Common myeloid progenitor, CD34-positive (primary cell): ENCODE results near the gene ABCA6.
"Not testable (repeated sequence)": the region's sequence is repeated elsewhere in the genome, so short reads cannot be mapped to it uniquely, and the experiment has no call there.

Source experiments
- CTCF ChIA-PET: fragments of 350-600 bp; sonication (Branson Sonifier 250); formaldehyde crosslinking; loops from one replicate; lab custom pipeline; 2021; ENCODE audit warnings: antibody characterized with exemption; lab: Charles Lee
- POLR2A ChIA-PET: fragments of 350-600 bp; sonication (Branson Sonifier 250); formaldehyde crosslinking; loops from one replicate; lab custom pipeline; 2021; ENCODE audit warnings: antibody characterized with exemption; lab: Charles Lee
- DNase-seq, 3 donors: peaks; one replicate each; pipeline versions ENCODE4 v3.0.0 to v3.0.0-alpha.2; 2013
- H3K27ac ChIP-seq, 2 experiments: 1 replicate in 1 of 2; 2 replicates in 1 of 2; pipeline ENCODE4 v1.7.0; 2013; ENCODE audit warnings: inconsistent platforms in 2 of 2, low read length in 2 of 2, mild to moderate bottlenecking in 2 of 2, low read depth in 1 of 2, moderate library complexity in 1 of 2; ENCODE audit not compliant: severe bottlenecking in 2 of 2, insufficient read depth in 1 of 2, poor library complexity in 1 of 2
- H3K27me3 ChIP-seq, 5 experiments: replicated peaks in 2 of 5; 1 replicate in 3 of 5; 2 replicates in 2 of 5; pipeline versions ENCODE4 v1.6.1 to v1.7.0; 2013; ENCODE audit warnings: low read length in 4 of 5, mild to moderate bottlenecking in 2 of 5, moderate library complexity in 2 of 5, inconsistent platforms in 1 of 5; ENCODE audit not compliant: insufficient read depth in 5 of 5, control insufficient read depth in 4 of 5
- H3K36me3 ChIP-seq, 4 experiments: 1 replicate in 2 of 4; 2 replicates in 2 of 4; pipeline versions ENCODE4 v1.6.1 to v1.7.0; 2013; ENCODE audit warnings: low read length in 3 of 4, control low read depth in 1 of 4, mild to moderate bottlenecking in 1 of 4; ENCODE audit not compliant: control insufficient read depth in 4 of 4, insufficient read depth in 4 of 4
- H3K4me1 ChIP-seq, 4 experiments: 1 replicate in 3 of 4; 2 replicates in 1 of 4; pipeline versions ENCODE4 v1.6.1 to v1.7.1; 2013; ENCODE audit warnings: low read length in 3 of 4, mild to moderate bottlenecking in 3 of 4, control low read depth in 1 of 4, inconsistent platforms in 1 of 4, moderate library complexity in 1 of 4; ENCODE audit not compliant: control insufficient read depth in 4 of 4, insufficient read depth in 4 of 4; ENCODE audit errors: control extremely low read depth in 1 of 4
- H3K4me3 ChIP-seq, 7 experiments: 1 replicate in 4 of 7; 2 replicates in 3 of 7; pipeline versions ENCODE4 v1.5.1 to v1.7.0; 2013; ENCODE audit warnings: mild to moderate bottlenecking in 7 of 7, low read length in 6 of 7, moderate library complexity in 6 of 7, inconsistent platforms in 2 of 7, low read depth in 2 of 7, control low read depth in 1 of 7; ENCODE audit not compliant: insufficient read depth in 4 of 7, control insufficient read depth in 1 of 7; ENCODE audit errors: extremely low read depth in 1 of 7
- H3K9me3 ChIP-seq, 5 experiments: 1 replicate in 4 of 5; 2 replicates in 1 of 5; pipeline versions ENCODE4 v1.6.1 to v1.7.1; 2013; ENCODE audit warnings: low read length in 4 of 5, mild to moderate bottlenecking in 2 of 5, inconsistent platforms in 1 of 5, low read depth in 1 of 5, moderate library complexity in 1 of 5; ENCODE audit not compliant: control insufficient read depth in 4 of 5, insufficient read depth in 2 of 5; ENCODE audit errors: control extremely low read depth in 1 of 5
- WGBS: methylation state at CpG from one replicate; pipeline ENCODE4 v1.1.5; 2013; ENCODE audit not compliant: insufficient coverage; 5-methylcytosine and 5-hydroxymethylcytosine counted together

The ABCA6 gene

DNA sequence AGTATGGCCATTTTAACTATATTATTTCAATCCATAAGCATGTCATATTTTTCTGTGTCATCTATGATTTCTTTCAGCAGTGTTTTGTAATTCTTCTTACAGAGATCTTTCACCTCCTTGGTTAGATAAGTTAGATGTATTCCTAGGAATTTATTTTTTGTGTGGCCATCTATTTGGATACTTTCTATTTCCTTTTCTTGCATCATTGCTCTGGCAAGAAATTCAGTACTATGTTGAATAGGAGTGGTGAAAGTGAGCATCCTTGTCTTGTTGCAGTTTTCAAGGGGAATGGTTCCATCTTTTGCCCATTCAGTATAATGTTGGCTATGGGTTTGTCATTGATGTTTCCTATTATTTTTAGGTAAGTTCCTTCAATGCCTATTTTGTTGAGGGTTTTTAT lies 65.9 kb downstream of the ABCA6 start:
- Histone ChIP-seq H3K27me3 (no peaks in the 10 kb centered on the region), H3K27ac (no peak overlapping the region), H3K4me1 (peaks cover 0 to 5% (median 2%) of the 10 kb centered on the region in 4 experiments), H3K36me3 (no peaks in the 10 kb centered on the region), H3K4me3 (no peak overlapping the region), H3K9me3 (peaks cover 0 to 6% (median 0%) of the 10 kb centered on the region in 5 experiments)
- no peak for DNase-seq
- ChIA-PET POLR2A (no interaction called here), CTCF (no interaction called here)

DNA sequence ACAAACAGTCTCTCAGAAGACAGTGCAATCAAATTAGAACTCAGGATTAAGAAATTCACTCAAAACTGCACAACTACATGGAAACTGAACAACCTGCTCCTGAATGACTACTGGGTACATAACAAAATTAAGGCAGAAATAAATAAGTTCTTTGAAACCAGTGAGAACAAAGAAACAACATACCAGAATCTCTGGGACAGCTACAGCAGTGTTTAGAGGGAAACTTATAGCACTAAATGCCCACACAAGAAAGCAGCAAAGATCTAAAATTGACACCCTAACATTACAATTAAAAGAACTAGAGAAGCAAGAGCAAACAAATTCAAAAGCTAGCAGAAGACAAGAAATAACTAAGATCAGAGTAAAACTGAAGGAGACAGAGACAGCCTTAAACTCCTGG lies 68.3 kb downstream of the ABCA6 start:
- POLR2A ChIA-PET, H3K27ac ChIP-seq, H3K36me3 ChIP-seq, DNase-seq, CTCF ChIA-PET, H3K27me3 ChIP-seq, H3K4me3 ChIP-seq, H3K9me3 ChIP-seq: not testable (repeated sequence)
- peaks cover 4 to 15% (median 7%) of the 10 kb centered on the region in 4 experiments for H3K4me1 ChIP-seq

DNA sequence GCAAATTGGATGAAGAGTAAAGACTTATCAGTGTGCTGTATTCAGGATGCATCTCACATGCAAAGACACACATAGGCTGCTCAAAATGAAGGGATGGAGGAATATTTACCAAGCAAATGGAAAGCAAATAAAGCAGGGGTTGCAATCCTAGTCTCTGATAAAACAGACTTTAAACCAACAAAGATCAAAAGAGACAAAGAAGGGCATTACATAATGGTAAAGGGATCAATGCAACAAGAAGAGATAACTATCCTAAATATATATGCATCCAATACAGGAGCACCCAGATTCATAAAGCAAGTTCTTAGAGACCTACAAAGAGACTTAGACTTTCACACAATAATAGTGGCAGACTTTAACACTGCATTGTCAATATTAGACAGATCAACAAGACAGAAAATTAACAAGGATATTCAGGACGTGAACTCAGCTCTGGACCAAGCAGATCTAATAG lies 68.9 kb downstream of the ABCA6 start:
- H3K9me3 ChIP-seq, H3K36me3 ChIP-seq, H3K27ac ChIP-seq, H3K4me3 ChIP-seq, DNase-seq, H3K27me3 ChIP-seq, POLR2A ChIA-PET, CTCF ChIA-PET: not testable (repeated sequence)
- peaks cover 6 to 20% (median 9%) of the 10 kb centered on the region in 4 experiments for H3K4me1 ChIP-seq
- 100% methylated on average over 1 of the region's 1 CpG for WGBS

DNA sequence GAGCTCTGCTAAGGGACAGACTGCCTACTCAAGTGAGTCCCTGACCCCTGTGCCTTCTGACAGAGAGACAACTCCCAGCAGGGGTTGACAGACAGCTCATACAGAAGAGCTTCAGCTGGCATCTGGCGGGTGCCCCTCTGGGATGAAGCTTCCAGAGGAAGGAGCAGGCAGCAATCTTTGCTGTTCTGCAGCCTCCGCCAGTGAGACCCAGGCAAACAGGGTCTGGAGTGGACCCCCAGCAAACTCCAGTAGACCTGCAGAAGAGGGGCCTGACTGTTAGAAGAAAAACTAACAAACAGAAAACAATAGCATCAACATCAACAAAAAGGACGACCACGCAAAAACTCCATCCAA lies 70.5 kb downstream of the ABCA6 start:
- POLR2A ChIA-PET, DNase-seq, H3K27me3 ChIP-seq, H3K9me3 ChIP-seq, H3K36me3 ChIP-seq, H3K4me3 ChIP-seq, CTCF ChIA-PET, H3K27ac ChIP-seq: not testable (repeated sequence)
- WGBS, result 84% methylated on average over 2 of the region's 4 CpGs
- peaks cover 6 to 37% (median 21%) of the 10 kb centered on the region in 4 experiments for H3K4me1 ChIP-seq

DNA sequence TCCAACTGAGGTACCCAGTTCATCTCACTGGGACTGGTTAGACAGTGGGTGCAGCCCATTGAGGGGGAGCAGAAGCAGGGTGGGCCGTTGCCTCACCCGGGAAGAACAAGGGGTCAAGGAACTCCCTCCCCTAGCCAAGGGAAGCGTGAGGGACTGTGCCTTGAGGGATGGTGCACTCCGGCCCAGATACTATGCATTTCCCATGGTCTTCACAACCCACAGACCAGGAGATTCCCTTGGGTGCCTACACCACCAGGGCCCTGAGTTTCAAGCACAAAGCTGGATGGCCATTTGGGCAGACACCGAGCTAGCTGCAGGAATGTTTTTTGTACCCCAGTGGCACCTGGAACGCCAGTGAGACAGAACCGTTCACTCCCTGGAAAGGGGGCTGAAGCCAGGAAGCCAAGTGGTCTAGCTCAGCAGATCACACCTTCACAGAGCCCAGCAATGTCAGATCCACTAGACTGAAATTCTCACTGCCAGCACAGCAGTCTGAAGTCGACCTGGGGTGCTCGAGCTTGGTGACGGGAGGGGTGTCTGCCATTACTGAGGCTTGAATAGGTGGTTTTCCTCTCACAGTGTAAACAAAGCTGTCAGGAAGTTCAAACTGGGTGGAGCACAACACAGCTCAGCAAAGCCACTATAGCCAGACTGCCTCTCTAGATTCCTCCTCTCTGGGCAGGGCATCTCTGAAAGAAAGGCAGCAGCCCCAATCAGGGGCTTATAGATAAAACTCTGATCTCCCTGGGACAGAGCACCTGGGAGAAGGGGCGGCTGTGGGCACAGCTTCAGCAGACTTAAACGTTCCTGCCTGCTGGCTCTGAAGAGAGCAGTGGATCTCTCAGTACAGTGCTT lies 71.1 kb downstream of the ABCA6 start:
- POLR2A ChIA-PET, H3K27ac ChIP-seq, H3K27me3 ChIP-seq, H3K4me3 ChIP-seq, H3K9me3 ChIP-seq, CTCF ChIA-PET, H3K36me3 ChIP-seq: not testable (repeated sequence)
- peak in 1 of 3 donors; percentile 12 for DNase-seq
- 52% methylated on average over 12 of the region's 12 CpGs for WGBS
- H3K4me1 ChIP-seq, result peaks cover 6 to 37% (median 23%) of the 10 kb centered on the region in 4 experiments

DNA sequence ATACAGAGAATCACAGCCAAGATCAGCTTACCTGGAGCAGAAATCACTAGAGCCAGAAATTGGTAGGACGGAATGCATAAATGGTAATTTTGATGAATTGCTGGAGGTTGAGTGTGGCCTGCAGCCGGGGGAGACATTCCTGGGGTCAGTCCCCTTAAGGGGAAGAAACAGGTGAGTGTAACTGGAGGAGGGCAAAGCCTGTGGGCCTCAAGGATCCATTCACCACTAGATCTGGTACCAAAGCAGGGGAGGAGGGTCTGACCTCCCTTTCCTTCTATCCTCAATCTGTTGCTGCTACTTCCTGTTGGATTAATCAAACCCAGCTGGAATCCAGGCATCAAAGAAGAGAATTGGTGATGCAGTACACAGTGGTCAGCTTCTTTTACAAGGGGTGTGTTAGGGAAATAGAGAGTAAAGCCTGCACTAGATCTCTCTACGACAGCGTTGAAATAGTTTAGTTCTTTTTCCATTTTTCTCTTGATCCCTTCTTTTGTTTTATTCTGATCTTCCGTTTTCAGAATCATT lies 72.4 kb downstream of the ABCA6 start:
- H3K4me1 ChIP-seq, result peaks cover 6 to 42% (median 26%) of the 10 kb centered on the region in 4 experiments
- no peak overlapping the region for H3K27ac ChIP-seq
- POLR2A ChIA-PET, result no interaction called here
- H3K9me3 ChIP-seq, result no peaks in the 10 kb centered on the region
- H3K27me3 ChIP-seq, result no peaks in the 10 kb centered on the region
- no peaks in the 10 kb centered on the region for H3K36me3 ChIP-seq
- H3K4me3 ChIP-seq, result no peak overlapping the region
- no peak for DNase-seq
- 100% methylated on average over 2 of the region's 5 CpGs for WGBS
- CTCF ChIA-PET, result interaction anchor here (1.3 kb wide), 1 partner anchor 16 kb away, joined by 3 read pairs; no protein-coding TSS in a partner anchor

DNA sequence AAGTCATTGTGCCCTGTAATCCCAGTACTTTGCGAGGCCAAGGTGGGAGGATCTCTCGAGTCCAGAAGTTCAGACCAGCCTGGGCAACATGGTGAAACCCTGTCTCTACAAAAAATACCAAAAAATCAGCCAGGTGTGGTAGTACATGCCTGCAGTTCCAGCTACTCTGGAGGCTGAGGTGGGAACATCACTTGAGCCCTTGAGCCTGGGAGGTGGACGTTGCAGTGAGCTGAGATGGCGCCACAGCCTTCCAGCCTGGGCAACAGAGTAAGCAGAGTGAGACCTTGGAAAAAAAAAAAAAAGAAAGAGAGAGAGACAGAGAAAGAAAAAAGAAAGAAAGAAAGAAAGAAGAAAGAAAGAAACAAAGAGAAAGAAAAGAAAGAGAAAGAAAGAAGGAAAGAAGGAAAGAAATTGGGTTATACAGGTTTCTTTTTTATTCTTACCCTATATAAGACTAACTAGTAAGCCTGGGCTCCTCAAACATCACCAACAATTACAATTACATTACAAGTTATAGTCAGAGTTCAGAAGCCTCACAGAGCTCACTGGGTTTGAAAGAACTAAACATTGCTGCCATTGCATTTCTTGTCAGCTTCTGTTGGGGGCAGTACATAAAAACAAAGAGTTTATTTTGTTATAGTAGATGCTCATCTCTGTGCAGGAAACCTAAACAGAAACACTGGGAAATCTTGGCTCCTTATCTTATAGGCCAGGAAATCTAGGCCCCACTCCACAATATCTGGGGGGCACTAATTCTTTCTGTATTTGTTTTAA lies 74.2 kb downstream of the ABCA6 start:
- H3K4me3 ChIP-seq, result no peak overlapping the region
- no peaks in the 10 kb centered on the region for H3K27me3 ChIP-seq
- 86% methylated on average over 4 of the region's 4 CpGs for whole genome bisulfite sequencing
- peaks cover 6 to 49% (median 27%) of the 10 kb centered on the region in 4 experiments for H3K4me1 ChIP-seq
- no peak overlapping the region for H3K27ac ChIP-seq
- no peaks in the 10 kb centered on the region for H3K36me3 ChIP-seq
- DNase-seq, result no peak
- no peaks in the 10 kb centered on the region for H3K9me3 ChIP-seq
- ChIA-PET POLR2A (no interaction called here), CTCF (interaction anchor here (0.6 kb wide), 1 partner anchor 289 kb away, joined by 3 read pairs; no protein-coding TSS in a partner anchor)
